Measurements from ENCODE around the gene PALLD. TPM values are rescaled to one million over a fixed set of nuclear protein-coding genes. Genes with fewer than 3 reads are reported as not detected.

PALLD gene
- total and polyA plus RNA-seq, 2 experiments from 2014 or later, result 17.9 to 30.5 TPM

- Histone ChIP-seq H3K9me2 (ENCODE audit: insufficient read depth) (no peaks in the 10 kb centered on the region), H2AFZ (no peak overlapping the region), H3K36me3 (ENCODE audit: low read depth) (no peaks in the 10 kb centered on the region), H3K27ac (no peak overlapping the region), H3K27me3 (replicated peaks; ENCODE audit: insufficient read depth) (no peaks in the 10 kb centered on the region), H3K9me3 (ENCODE audit: low read depth) (no peaks in the 10 kb centered on the region), H4K20me1 (ENCODE audit: insufficient read depth) (no peaks in the 10 kb centered on the region), H3F3A (ENCODE audit: insufficient read depth) (peaks cover 25% of the 10 kb centered on the region), H3K4me2 (ENCODE audit: unreplicated experiment) (no peak overlapping the region), H3K4me1 (ENCODE audit: insufficient read depth) (peaks cover 23% of the 10 kb centered on the region), H3K79me2 (ENCODE audit: insufficient read depth) (no peaks in the 10 kb centered on the region), H3K9ac (no peak overlapping the region), H3K4me3 (no peak overlapping the region)
- DNase-seq, result no peak
- 91 to 93% methylated on average over 1 of the region's 1 CpG for WGBS, 2 experiments (ENCODE audit: low coverage in 1 of 2, low lambda C conversion rate in 2 of 2, missing lambda C conversion rate in 2 of 2)
- in situ Hi-C loops (cut with MboI), result no loop called here
- no peak for TF ChIP-seq EZH2 (IDR thresholded peaks at IDR 0.05; ENCODE audit: insufficient read depth, poor library complexity, severe bottlenecking)
- TF ChIP-seq EZH2phosphoT487 (IDR thresholded peaks at IDR 0.05; ENCODE audit: insufficient read depth, low read depth), result no peak
Observed at GRCh38 chr4:168769837-168770236, 273.0 kb downstream of the PALLD start.

- Histone ChIP-seq H3K9me3 (ENCODE audit: low read depth) (no peaks in the 10 kb centered on the region), H3K9me2 (ENCODE audit: insufficient read depth) (no peaks in the 10 kb centered on the region), H3K36me3 (ENCODE audit: low read depth) (no peaks in the 10 kb centered on the region), H3K4me2 (ENCODE audit: unreplicated experiment) (no peak overlapping the region), H3K9ac (no peak overlapping the region), H3K4me3 (no peak overlapping the region), H3K27ac (no peak overlapping the region), H3F3A (ENCODE audit: insufficient read depth) (peaks cover 11% of the 10 kb centered on the region), H4K20me1 (ENCODE audit: insufficient read depth) (no peaks in the 10 kb centered on the region), H3K79me2 (ENCODE audit: insufficient read depth) (no peaks in the 10 kb centered on the region), H3K27me3 (replicated peaks; ENCODE audit: insufficient read depth) (no peaks in the 10 kb centered on the region), H3K4me1 (ENCODE audit: insufficient read depth) (peaks cover 9% of the 10 kb centered on the region), H2AFZ (no peak overlapping the region)
- in situ Hi-C loops (cut with MboI), result no loop called here
- DNase-seq, result no peak
- WGBS, 2 experiments (ENCODE audit: low coverage in 1 of 2, low lambda C conversion rate in 2 of 2, missing lambda C conversion rate in 2 of 2), result 97 to 100% methylated on average over 2 of the region's 2 CpGs
- TF ChIP-seq EZH2phosphoT487 (IDR thresholded peaks at IDR 0.05; ENCODE audit: insufficient read depth, low read depth) (no peak), EZH2 (IDR thresholded peaks at IDR 0.05; ENCODE audit: insufficient read depth, poor library complexity, severe bottlenecking) (no peak)
Observed at GRCh38 chr4:168771251-168771650, 274.4 kb downstream of the PALLD start.

GRCh38 chr4:168773388-168774195 lies 276.7 kb downstream of the PALLD start:
- Histone ChIP-seq H4K20me1 (ENCODE audit: insufficient read depth) (no peaks in the 10 kb centered on the region), H3K36me3 (ENCODE audit: low read depth) (no peaks in the 10 kb centered on the region), H3K79me2 (ENCODE audit: insufficient read depth) (no peaks in the 10 kb centered on the region), H3K4me3 (no peak overlapping the region), H3K9ac (no peak overlapping the region), H3K27me3 (replicated peaks; ENCODE audit: insufficient read depth) (no peaks in the 10 kb centered on the region), H3F3A (ENCODE audit: insufficient read depth) (no peaks in the 10 kb centered on the region), H3K27ac (no peak overlapping the region), H2AFZ (no peak overlapping the region), H3K4me1 (ENCODE audit: insufficient read depth) (no peaks in the 10 kb centered on the region), H3K4me2 (ENCODE audit: unreplicated experiment) (no peak overlapping the region), H3K9me3 (ENCODE audit: low read depth) (no peaks in the 10 kb centered on the region), H3K9me2 (ENCODE audit: insufficient read depth) (no peaks in the 10 kb centered on the region)
- TF ChIP-seq EZH2 (IDR thresholded peaks at IDR 0.05; ENCODE audit: insufficient read depth, poor library complexity, severe bottlenecking) (no peak), EZH2phosphoT487 (IDR thresholded peaks at IDR 0.05; ENCODE audit: insufficient read depth, low read depth) (no peak)
- no peak for DNase-seq
- in situ Hi-C loops (cut with MboI), result no loop called here
- WGBS, 2 experiments (ENCODE audit: low coverage in 1 of 2, low lambda C conversion rate in 2 of 2, missing lambda C conversion rate in 2 of 2), result 85 to 92% methylated on average over 12 of the region's 12 CpGs

GRCh38 chr4:168776382-168776781 lies 279.5 kb downstream of the PALLD start:
- H3K9me2 ChIP-seq (ENCODE audit: insufficient read depth), result no peaks in the 10 kb centered on the region
- H3K4me3 ChIP-seq, result no peak overlapping the region
- H3K4me2 ChIP-seq (ENCODE audit: unreplicated experiment), result no peak overlapping the region
- H2AFZ ChIP-seq, result no peak overlapping the region
- H3K9me3 ChIP-seq (ENCODE audit: low read depth), result no peaks in the 10 kb centered on the region
- no peak for DNase-seq
- no peak overlapping the region for H3K27ac ChIP-seq
- no peaks in the 10 kb centered on the region for H3K27me3 ChIP-seq (replicated peaks; ENCODE audit: insufficient read depth)
- no peak overlapping the region for H3K9ac ChIP-seq
- no peaks in the 10 kb centered on the region for H3K79me2 ChIP-seq (ENCODE audit: insufficient read depth)
- no peaks in the 10 kb centered on the region for H3K36me3 ChIP-seq (ENCODE audit: low read depth)
- in situ Hi-C loops (cut with MboI), result no loop called here
- H4K20me1 ChIP-seq (ENCODE audit: insufficient read depth), result no peaks in the 10 kb centered on the region
- TF ChIP-seq EZH2 (IDR thresholded peaks at IDR 0.05; ENCODE audit: insufficient read depth, poor library complexity, severe bottlenecking) (no peak), EZH2phosphoT487 (IDR thresholded peaks at IDR 0.05; ENCODE audit: insufficient read depth, low read depth) (no peak)
- H3K4me1 ChIP-seq (ENCODE audit: insufficient read depth), result no peaks in the 10 kb centered on the region
- no peaks in the 10 kb centered on the region for H3F3A ChIP-seq (ENCODE audit: insufficient read depth)

Measured in GM23248 (cell line).